ENCODE data around the gene MALAT1.
"Not testable (repeated sequence)": the region's sequence is repeated elsewhere in the genome, so short reads cannot be mapped to it uniquely, and the experiment has no call there.

MALAT1 gene

DNA sequence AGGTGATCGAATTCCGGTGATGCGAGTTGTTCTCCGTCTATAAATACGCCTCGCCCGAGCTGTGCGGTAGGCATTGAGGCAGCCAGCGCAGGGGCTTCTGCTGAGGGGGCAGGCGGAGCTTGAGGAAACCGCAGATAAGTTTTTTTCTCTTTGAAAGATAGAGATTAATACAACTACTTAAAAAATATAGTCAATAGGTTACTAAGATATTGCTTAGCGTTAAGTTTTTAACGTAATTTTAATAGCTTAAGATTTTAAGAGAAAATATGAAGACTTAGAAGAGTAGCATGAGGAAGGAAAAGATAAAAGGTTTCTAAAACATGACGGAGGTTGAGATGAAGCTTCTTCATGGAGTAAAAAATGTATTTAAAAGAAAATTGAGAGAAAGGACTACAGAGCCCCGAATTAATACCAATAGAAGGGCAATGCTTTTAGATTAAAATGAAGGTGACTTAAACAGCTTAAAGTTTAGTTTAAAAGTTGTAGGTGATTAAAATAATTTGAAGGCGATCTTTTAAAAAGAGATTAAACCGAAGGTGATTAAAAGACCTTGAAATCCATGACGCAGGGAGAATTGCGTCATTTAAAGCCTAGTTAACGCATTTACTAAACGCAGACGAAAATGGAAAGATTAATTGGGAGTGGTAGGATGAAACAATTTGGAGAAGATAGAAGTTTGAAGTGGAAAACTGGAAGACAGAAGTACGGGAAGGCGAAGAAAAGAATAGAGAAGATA is at the start of gene MALAT1:
MALAT1 (plus strand) TSS at position 69 of the 736 bp plus-strand sequence.
- DNase-seq (ENCODE audit: low read depth in 2 of 2), result peak; percentile 81 to 90

DNA sequence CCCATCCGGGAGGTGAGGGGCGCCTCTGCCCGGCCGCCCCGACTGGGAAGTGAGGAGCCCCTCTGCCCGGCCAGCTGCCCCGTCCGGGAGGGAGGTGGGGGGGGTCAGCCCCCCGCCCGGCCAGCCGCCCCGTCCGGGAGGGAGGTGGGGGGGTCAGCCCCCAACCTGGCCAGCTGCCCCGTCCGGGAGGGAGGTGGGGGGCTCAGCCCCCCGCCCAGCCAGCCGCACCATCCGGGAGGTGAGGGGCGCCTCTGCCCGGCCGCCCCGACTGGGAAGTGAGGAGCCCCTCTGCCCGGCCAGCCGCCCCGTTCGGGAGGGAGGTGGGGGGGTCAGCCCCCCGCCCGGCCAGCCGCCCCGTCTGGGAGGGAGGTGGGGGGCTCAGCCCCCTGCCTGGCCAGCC is 47.5 kb upstream of the MALAT1 start:
- DNase-seq (ENCODE audit: low read depth in 2 of 2), result not testable (repeated sequence)

DNA sequence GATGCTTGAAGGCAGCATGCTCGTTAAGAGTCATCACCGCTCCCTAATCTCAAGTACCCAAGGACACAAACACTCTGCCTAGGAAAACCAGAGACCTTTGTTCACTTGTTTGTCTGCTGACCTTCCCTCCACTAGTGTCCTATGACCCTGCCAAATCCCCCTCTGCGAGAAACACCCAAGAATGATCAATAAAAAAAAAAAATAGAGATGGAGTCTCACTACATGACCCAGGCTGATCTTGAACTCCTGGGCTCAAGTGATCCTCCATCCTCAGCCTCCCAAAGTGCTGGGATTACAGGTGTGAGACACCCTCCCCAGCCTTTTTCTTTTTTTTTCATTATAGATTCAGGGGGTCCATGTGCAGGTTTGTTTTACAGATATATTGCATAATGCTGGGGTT is 46.6 kb upstream of the MALAT1 start:
- not testable (repeated sequence) for DNase-seq (ENCODE audit: low read depth in 2 of 2)

DNA sequence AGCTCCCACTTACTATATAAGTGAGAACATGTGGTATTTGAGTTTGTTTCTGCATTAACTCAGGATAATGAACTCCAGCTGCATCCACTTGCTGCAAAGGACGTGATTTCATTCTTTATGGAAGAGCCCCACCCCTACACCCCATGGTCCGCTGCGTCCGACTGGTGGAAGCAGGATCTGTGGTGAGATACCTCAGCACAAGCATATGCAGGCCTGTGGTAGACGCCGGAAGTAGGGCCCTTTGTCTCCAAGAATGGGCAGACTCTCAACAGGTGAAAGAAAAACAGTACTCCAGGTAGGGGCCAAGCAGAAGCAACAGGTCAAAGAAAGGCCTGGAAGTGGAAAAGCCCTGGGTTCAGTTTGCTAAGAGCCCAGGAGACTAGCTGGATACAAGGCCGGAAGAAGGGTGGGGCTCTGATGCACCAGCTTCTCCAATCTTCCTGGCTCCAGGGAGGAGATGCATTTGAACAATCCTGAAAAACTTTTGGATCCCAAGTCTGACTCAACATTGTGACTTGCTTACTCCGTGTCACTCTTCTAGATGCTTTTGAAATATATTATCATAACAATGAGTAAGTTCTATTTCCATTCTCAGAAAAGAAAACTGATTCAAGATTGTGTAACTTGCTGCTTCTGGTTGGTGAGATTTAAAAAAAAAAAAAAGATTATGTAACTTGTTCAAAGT is 45.9 kb upstream of the MALAT1 start:
- no peak for DNase-seq (ENCODE audit: low read depth in 2 of 2)

DNA sequence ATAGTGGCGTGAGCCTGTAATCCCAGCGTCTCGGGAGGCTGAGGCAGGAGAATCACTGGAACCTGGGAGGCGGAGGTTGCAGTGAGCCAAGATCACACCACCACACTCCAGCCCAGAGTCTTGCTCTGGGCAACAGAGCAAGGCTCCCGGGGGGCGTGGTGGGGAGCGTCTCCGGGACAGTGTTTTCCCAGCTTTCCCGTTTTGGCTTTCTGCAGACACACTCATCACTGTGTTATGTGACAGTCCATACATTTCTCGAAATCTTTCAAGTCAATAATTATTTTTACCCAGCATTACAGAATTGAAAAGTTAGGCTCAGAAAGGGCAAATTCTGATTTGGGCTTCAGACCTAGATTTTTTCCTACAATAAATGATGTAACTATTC is 44.5 kb upstream of the MALAT1 start:
- no peak for DNase-seq (ENCODE audit: low read depth in 2 of 2)

DNA sequence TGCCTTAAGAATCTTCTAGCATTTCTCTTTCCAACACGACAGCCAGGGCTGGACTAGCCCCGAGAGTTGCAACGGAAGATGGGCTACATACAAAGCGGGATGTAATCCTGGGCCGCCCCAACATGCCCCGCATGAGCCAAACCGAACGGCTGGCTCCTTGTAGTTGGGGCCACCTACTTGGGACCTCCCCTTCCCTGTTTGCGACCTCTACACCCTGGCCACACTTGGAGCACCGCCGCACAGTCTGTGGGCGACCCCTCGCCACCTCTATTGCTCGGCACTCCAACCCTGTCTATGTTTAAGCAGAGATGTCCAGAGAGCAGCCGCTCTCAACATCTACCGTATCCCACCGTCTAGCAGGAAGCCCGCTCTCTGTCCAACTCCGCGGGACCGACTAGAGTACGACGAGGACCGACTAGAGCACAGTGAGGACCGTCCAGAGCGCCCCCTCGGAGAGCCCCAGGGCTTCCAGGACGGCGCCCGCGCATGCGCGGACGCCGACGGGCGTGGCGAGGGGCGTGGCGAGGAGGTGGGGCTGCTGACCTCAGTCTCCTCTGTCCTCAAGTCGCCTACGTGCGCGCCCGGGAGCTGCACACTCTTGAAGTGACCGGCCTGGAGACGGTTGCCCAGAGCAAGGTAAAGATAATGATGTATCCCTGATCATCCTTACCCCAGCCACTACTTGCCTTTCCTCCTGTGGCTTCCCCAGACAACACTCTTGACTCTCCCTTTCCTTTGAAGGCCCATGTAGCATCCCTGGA is 44.0 kb upstream of the MALAT1 start:
- DNase-seq (ENCODE audit: low read depth in 2 of 2), result peak; percentile 56 to 61

DNA sequence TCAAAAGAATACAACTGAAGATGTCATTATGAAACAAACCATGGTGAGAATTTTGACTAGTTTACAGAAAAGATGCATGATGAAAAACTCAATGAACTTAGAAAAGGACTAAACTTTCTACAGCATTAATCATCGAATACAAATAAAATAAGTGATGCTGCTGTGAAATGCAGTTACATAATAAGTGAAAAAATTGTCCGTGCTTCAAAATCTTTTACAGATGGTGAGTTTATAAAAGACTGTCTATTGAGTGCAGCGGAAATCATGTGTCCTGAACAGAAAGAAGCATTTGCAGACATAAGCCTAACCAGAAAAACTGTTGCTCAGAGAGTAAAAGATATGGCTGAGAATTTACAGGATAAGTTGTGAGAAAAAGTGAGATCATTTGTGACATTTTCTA is 42.4 kb upstream of the MALAT1 start:
- DNase-seq (ENCODE audit: low read depth in 2 of 2), result no peak

DNA sequence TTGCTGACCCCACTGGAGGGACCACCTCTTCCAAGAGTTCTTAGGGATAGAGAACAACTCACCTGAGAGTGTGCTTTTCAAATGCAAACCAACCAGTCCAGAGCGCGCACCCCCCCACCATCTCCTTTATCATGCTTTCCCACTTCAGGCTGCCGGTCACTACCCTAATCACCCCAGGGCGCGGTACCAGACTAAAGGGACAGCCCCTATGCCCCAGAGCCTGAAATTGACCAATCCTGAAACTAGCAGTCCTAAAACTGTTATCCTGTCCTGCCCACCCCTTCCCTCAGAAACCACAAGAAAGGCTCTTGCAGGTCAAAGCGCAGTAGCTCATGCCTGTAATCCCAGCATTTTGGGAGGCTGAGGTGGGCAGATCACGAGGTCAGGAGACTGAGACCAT is 39.3 kb upstream of the MALAT1 start:
- DNase-seq (ENCODE audit: low read depth in 2 of 2), result no peak

DNA sequence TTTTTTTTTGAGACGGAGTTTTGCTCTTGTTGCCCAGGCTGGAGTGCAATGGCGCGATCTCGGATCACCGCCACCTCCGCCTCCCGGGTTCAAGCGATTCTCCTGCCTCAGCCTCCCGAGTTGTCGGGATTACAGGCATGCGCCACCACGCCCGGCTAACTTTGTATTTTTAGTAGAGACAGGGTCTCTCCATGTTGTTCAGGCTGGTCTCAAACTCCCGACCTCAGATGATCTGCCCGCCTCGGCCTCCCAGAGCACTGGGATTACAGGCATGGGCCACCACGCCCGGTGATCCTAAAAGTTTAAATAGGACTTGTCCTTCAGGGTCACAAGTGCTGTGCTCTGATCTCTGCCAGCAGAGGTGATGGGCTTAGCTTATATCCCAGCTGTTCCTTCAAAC is 33.4 kb upstream of the MALAT1 start:
- not testable (repeated sequence) for DNase-seq (ENCODE audit: low read depth in 2 of 2)

DNA sequence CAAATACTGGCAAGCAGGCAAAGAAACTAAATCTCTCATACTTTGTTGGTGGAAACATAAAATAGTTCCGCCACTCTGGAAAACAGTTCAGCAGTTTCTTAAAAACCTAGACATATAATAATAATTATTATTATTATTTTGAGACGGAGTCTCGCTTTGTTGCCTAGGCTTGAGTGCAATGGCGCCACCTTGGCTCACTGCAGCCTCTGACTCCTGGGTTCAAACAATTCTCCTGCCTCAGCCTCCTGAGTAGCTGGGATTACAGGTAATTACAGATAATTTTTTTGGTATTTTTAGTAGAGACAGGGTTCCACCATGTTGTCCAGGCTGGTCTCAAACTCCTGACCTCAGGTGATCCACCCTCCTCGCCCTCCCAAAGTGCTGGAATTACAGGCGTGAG is 31.5 kb upstream of the MALAT1 start:
- DNase-seq (ENCODE audit: low read depth in 2 of 2), result not testable (repeated sequence)

DNA sequence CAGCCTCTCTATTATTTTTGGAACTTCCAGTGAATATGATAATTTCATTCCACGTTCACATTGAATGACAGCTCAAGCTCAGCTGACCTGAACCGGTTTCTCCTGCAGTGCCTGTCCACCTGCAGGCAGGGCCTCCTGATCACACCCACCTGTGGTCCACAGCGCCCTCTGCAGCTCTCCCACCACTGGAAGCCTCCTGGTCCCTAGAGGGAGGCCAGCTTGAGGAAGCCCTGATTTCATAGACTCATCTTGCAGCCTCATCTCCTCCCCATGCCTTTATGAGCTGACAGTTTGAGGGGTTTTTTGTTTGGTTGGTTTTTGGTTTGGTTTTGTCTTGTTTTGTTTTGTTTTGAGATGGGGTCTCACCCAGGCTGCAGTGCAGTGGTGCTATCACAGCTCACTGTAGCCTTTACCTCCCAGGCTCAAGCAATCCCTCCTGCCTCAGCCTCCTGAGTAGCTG is 29.9 kb upstream of the MALAT1 start:
- no peak for DNase-seq (ENCODE audit: low read depth in 2 of 2)

DNA sequence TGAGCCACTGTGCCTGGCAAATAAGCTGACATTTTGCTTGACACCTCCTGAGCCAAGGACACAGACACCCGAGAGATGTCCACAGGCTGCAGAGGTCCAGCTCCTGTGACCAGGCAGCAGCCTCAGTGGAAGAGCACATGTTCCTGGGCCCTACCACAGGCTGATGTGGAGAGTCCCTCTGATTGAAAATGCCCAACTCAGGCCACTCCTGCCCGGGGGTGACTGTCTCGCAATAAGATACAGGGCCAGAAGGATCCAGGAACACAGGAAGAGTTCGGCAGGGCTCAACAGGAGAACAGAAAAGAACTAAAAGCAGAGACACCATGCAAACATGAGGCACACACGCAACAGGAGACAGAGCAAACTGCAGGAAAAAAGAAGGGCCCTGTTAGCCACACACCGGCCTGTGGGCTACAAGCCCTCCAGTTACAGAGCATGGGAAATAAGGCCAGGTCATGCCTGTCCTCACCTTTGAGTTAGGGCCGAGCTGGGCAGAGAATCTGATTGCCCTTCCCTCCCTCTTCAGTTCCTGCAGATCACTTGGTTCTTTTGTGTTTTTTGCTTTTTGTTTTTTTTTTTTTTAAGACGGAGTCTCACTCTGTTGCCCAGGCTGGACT is 28.3 kb upstream of the MALAT1 start:
- DNase-seq (ENCODE audit: low read depth in 2 of 2), result no peak

DNA sequence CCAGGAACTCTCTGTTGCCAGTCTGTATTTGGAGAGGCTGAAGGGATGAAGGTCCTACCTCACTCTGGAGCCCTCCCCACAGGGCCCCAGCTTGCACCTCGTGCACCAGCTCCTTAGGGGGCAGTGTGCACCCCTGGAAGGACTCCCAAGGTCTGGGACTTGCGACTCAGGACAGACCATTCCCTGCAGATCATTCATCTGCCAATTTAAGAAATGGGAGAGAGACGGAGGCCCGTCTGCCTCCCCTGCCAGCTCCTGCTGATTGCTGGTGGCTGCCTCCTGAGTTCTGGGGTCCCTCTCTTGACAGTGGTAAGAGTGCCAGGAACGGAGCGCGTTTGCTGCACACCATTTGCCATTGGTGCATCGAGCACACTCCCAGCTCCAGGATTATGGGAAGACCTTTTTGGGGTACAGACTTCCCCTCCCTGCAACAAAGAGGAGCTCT is 27.4 kb upstream of the MALAT1 start:
- no peak for DNase-seq (ENCODE audit: low read depth in 2 of 2)

DNA sequence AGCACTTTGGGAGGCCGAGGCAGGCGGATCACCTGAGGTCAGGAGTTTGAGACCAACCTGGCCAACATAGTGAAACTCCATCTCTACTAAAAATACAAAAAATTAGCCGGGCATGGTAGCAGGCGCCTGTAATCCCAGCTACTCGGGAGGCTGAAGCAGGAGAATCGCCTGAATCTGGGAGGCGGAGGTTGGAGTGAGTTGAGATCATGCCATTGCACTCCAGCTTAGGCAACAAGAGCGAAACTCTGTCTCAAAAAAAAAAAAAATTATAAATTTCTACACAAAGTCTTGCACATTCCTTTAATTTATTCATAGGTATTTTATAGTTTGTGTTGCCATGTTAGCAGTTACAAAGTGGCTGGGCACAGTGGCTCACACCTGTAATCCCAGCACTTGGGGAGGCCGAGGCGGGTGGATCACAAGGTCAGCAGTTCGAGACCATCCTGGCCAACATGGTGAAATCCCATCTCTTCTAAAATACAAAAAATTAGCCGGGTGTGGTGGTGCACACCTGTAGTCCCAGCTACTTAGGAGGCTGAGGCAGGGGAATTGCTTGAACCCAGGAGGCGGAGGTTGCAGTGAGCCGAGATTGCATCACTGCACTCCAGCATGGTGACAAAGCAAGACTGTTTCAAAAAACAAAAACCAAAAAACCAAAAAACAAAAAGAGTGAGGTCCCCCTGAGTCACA is 26.1 kb upstream of the MALAT1 start:
- DNase-seq (ENCODE audit: low read depth in 2 of 2), result not testable (repeated sequence)

DNA sequence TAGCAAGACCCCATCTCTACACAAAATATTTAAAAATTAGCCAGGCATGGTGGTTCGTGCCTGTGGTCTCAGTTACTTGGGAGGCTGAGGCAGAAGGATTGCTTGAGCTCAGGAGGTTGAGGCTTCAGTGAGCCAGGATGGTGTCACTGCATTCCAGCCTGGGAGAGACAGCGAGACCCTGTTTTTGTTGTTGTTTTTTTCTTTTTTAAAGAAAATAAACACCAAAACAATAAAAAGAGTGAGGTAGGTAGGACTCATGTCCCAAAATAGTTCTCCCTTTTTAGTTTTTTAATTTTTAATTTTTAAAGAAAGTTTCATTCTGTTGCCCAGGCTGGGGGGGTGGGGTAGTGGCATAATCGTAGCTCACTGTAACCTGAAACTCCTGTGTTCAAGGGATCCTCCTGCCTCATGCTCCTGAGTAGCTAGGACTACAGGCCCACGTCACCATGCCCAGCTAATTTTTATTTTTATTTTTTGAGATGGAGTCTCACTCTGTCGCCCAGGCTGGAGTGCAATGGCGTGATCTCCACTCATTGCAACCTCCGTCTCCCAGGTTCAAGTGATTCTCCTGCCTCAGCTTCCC is 25.5 kb upstream of the MALAT1 start:
- DNase-seq (ENCODE audit: low read depth in 2 of 2), result no peak

DNA sequence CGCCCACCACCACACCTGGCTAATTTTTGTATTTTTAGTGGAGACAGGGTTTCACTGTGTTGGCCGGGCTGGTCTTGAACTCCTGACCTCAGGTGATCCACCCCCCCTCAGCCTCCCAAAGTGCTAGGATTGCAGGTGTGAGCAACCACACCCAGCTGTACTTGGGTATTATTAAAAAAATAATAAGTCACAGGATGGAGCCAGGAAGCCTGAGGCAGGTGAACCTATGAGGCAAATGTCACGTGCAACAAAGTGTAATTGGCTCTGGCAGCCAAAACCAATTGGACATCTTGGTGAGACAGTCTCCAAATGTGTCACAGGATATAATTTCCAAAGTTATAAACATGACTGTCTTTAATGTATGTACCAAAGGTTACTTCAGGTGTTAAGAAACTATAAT is 24.0 kb upstream of the MALAT1 start:
- no peak for DNase-seq (ENCODE audit: low read depth in 2 of 2)

DNA sequence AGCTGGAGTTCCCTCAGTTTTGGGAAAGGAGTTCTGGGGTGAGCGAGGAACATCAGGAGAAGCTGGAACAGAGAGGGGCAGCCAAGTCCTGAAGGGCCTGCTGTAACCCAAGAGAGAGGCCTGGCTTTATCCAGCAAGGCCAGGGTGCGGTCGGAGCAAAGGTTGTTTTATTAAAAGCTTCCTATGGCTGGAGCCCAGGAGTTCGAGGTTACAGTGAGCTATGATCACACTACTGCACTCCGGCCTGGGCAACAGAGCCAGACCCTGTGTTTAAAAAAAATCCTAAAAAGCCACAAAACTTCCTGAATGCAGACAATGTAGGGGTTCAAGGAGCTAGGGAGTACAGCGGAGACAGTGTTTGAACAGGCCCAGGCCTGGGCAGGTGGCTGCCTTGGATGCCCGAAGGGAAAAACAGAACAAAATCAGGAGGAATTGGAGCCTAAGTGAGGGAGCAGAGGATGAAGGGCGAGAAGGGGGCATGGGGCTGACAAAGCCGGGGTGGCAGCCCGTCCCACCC is 22.2 kb upstream of the MALAT1 start:
- no peak for DNase-seq (ENCODE audit: low read depth in 2 of 2)

DNA sequence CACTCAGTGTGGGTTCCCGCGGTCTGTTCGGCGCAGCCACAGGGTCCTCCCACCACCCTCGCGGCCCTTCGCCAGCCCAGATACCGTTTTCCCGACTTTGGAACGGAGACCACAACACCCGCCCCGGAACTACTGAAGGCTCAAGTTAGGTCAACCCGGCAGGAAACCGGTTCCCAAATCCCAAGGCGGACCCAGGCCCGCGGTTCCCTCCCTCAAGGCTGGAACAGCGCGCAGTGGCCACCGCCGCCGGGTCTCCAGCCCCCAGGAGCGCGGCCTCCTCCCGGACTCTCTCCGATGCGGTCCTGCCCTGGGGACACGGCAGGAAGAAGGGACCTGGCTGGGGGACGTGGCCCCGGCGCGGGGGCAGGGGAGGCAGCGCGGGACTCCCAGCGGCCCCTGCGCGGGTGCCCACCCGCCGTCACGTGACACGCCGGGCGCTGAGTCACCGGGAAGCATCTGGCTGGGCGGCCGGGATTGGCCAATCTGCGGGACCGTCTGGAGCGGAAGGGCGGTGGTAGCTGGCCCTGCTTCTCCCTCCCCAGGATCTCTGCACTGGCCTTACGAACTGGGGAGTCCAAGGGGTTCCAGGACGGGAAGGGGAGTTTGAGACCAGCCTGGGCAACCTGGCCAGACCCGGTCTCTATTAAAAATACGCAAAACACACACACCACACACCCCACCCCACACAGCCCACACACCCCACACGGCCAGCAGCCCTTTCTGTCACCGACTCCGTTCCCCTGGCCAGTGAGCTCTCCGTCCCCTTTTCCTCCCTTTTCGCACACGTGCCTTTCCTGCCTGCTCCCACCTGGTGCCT is 21.5 kb upstream of the MALAT1 start:
- peak; percentile 85 to 86 for DNase-seq (ENCODE audit: low read depth in 2 of 2)

DNA sequence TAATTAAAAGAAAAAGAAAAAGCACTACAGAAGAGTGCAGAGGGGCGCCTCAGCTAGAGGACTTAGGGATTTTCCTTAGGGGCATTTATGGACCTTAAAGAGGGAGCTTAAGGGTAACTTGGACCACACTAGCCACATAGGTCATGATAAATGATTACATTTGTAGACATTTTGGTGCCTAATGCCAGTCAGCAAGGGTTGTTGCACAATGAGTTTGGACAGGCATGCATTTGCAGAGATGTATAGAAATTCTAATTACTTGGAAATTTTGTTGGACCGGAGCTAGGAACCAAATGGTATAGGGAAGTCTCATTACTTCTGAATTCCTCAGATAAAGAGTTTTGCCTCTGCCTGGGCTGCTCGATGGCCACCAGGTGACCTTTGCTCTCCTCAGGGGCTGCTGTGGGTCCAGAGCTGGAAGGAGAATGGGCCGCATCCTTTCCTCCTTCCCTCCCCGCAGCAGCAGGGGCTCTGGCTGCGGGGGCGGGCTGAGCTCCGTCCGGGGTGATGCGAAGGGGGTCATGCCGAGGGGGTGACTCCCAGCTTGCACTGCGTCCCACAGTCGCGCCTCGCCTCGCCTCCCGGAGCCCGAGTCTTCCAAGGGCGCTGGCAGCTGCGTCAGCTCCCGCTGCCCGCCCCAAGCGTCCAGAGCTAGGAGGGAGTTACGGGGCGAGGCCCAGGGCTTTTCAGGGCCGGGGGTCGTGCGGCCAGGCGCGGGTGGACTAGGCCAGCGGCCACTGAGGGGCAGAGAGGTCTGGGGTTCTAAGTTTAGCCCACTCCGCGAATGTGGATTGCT is 20.3 kb upstream of the MALAT1 start:
- no peak for DNase-seq (ENCODE audit: low read depth in 2 of 2)
